K562 (cell line): Measurements from ENCODE around the gene VPS16. TPM values are rescaled to one million over a fixed set of nuclear protein-coding genes. Genes with fewer than 3 reads are reported as not detected.

ENCODE experiments used
- ATAC-seq: fragments of 200-7000 bp; cut with Tn5 transposase; 3 replicates; pipeline ENCODE4 v1.9.1; 2020; ENCODE audit warnings: moderate library complexity
- BruUV-seq: library from RNA; stranded (reverse); fragments of 400-500 nt; replicated peaks from 2 replicates; lab custom pipeline; 2021; lab: Mats Ljungman, UMichigan
- CTCF ChIA-PET: fragments of 300-600 bp; formaldehyde crosslinking; extraction: SDS; loops from one replicate; lab custom pipeline; 2021; ENCODE audit warnings: low intra/inter-chr PET ratio; lab: Yijun Ruan, JAX
- POLR2A ChIA-PET: fragments of 300-600, 350-650 bp; sonication (Branson Sonifier 250); formaldehyde crosslinking; extraction: SDS; loops from one replicate; lab custom pipeline; 2021; ENCODE audit warnings: antibody characterized with exemption, inconsistent platforms; lab: Yijun Ruan, JAX
- DNase-seq, 4 experiments: peaks; one replicate each; pipeline versions ENCODE4 v3.0.0 to v3.0.0-alpha.2; 2011 to 2018; ENCODE audit warnings: low spot score in 3 of 4, mixed read lengths in 3 of 4; ENCODE audit errors: extremely low read depth in 1 of 4
- FAIRE-seq: peaks from 2 replicates; lab custom pipeline; 2011; peaks lifted over from hg19 to GRCh38; lab: Jason Lieb, UNC
- H2AFZ ChIP-seq: 2 replicates; pipeline ENCODE4 v1.6.0; 2011; ENCODE audit warnings: low read depth, low read length, control low read depth, inconsistent platforms
- H3K27ac ChIP-seq: fragments of 200-600 bp; 3 replicates; pipeline ENCODE4 v1.8.0; 2011; ENCODE audit warnings: low read depth, mild to moderate bottlenecking, control low read depth, inconsistent platforms, low read length, moderate library complexity, mixed read lengths; ENCODE audit errors: extremely low read depth
- H3K27me3 ChIP-seq, 2 experiments: fragments of 300-600 bp in 1 of 2; 2 replicates in 1 of 2; 3 replicates in 1 of 2; pipeline versions ENCODE4 v1.6.0 to v1.8.0; 2011; ENCODE audit warnings: inconsistent platforms in 2 of 2, low read length in 2 of 2, mild to moderate bottlenecking in 1 of 2, mixed read lengths in 1 of 2, moderate library complexity in 1 of 2; ENCODE audit not compliant: control insufficient read depth in 2 of 2, insufficient read depth in 2 of 2
- H3K36me3 ChIP-seq: fragments of 300-600 bp; 3 replicates; pipeline ENCODE4 v1.8.0; 2011; ENCODE audit warnings: mild to moderate bottlenecking, low read length, inconsistent platforms; ENCODE audit not compliant: control insufficient read depth, insufficient read depth
- H3K4me1 ChIP-seq, 2 experiments: fragments of 200-600 bp in 1 of 2; replicated peaks in 1 of 2; 2 replicates in 1 of 2; 3 replicates in 1 of 2; pipeline versions ENCODE4 v1.5.1 to v1.8.0; 2011; ENCODE audit warnings: inconsistent platforms in 2 of 2, low read length in 2 of 2, mild to moderate bottlenecking in 1 of 2, mixed read lengths in 1 of 2, moderate library complexity in 1 of 2; ENCODE audit not compliant: control insufficient read depth in 2 of 2, insufficient read depth in 2 of 2
- H3K4me2 ChIP-seq: 2 replicates; pipeline ENCODE4 v1.6.1; 2011; ENCODE audit warnings: low read length, control low read depth, inconsistent platforms, mixed read lengths; ENCODE audit not compliant: insufficient read depth
- H3K4me3 ChIP-seq: fragments of 200-600 bp; sonication (generic), shearing (Covaris generic); 2 replicates; pipeline ENCODE4 v1.5.1; 2016; ENCODE audit warnings: control low read depth, inconsistent platforms
- H3K79me2 ChIP-seq: fragments of 200-600 bp; 3 replicates; pipeline ENCODE4 v1.8.0; 2011; ENCODE audit warnings: low read length, inconsistent platforms; ENCODE audit not compliant: control insufficient read depth, insufficient read depth
- H3K9ac ChIP-seq, 2 experiments: 2 replicates each; pipeline versions ENCODE4 v1.6.0 to v1.6.1; 2011; ENCODE audit warnings: low read depth in 2 of 2, low read length in 2 of 2, control low read depth in 1 of 2, inconsistent platforms in 1 of 2, mild to moderate bottlenecking in 1 of 2, mixed read lengths in 1 of 2; ENCODE audit not compliant: insufficient read depth in 1 of 2
- H3K9me1 ChIP-seq: one replicate; pipeline ENCODE4 v1.6.0; 2011; ENCODE audit warnings: inconsistent platforms, mild to moderate bottlenecking, low read length, moderate library complexity; ENCODE audit not compliant: control insufficient read depth, insufficient read depth
- H3K9me3 ChIP-seq: replicated peaks from 2 replicates; pipeline ENCODE4 v1.5.1; 2011; ENCODE audit warnings: low read depth, low read length, inconsistent platforms; ENCODE audit not compliant: control insufficient read depth, insufficient read depth
- H4K20me1 ChIP-seq: replicated peaks from 2 replicates; pipeline ENCODE4 v1.6.1; 2011; ENCODE audit warnings: low read length, inconsistent platforms, mixed read lengths; ENCODE audit not compliant: control insufficient read depth, insufficient read depth
- KHSRP ChIP-seq: fragments of 450-650 bp; IDR thresholded peaks from 2 replicates; pipeline ENCODE4 v1.6.1; 2017
- RBFOX2 ChIP-seq: fragments of 200-400 bp; formaldehyde crosslinking; IDR thresholded peaks from 2 replicates; pipeline ENCODE4 v1.6.1; 2017; ENCODE audit warnings: low read depth, mild to moderate bottlenecking, low read length, moderate library complexity
- SMARCA4 ChIP-seq: fragments of 450-650 bp; IDR thresholded peaks from 2 replicates; pipeline ENCODE4 v1.6.1; 2016
- TSC22D4 ChIP-seq: fragments of 450-650 bp; IDR thresholded peaks from 2 replicates; pipeline ENCODE4 v1.6.1; 2016; ENCODE audit warnings: missing genetic modification characterization, missing biosample characterization, control low read depth
- ZKSCAN8 ChIP-seq: fragments of 200-800 bp; sonication (Bioruptor generic); IDR thresholded peaks from 2 replicates; pipeline ENCODE4 v1.6.1; 2016; ENCODE audit warnings: missing genetic modification characterization, missing compliant biosample characterization
- ZNF140 ChIP-seq: fragments of 250-450 bp; sonication (Bioruptor Pico); IDR thresholded peaks from 2 replicates; pipeline ENCODE4 v1.8.0; 2021; ENCODE audit warnings: moderate library complexity, mild to moderate bottlenecking, inconsistent platforms
- ZNF316 ChIP-seq: fragments of 450-650 bp; IDR thresholded peaks from 2 replicates; pipeline ENCODE4 v1.6.1; 2016
- ZNF449 ChIP-seq: fragments of 250-450 bp; sonication (Bioruptor Pico); IDR thresholded peaks from 2 replicates; pipeline ENCODE4 v1.8.0; 2022; ENCODE audit warnings: moderate library complexity, mild to moderate bottlenecking, inconsistent platforms
- WGBS: fragments of 100-300 bp; shearing (Covaris generic); methylation state at CpG from one replicate; pipeline ENCODE4 v1.1.6; 2016; ENCODE audit warnings: low coverage, mixed read lengths; ENCODE audit not compliant: insufficient coverage; ENCODE audit errors: missing lambda C conversion rate; 5-methylcytosine and 5-hydroxymethylcytosine counted together
- in situ Hi-C: fragments of 300-500 bp; cut with MboI; formaldehyde crosslinking; loops from 4 replicates; pipeline ENCODE4 v1.15.0; 2018; ENCODE audit warnings: inconsistent platforms, mixed read lengths
- intact Hi-C: fragments of 100-400 bp; cut with micrococcal nuclease; formaldehyde crosslinking; loops from 2 replicates; pipeline ENCODE4 v1.14.2; 2022
- polyA plus RNA-seq, 8 experiments: library from polyadenylated mRNA; depleted of rRNA in 4 of 8; stranded (reverse) in 5 of 8; unstranded in 3 of 8; fragments of >200 nt; fragmentation: Nextera tagmentation in 2 of 8; fragmentation: Illumina TruSeq in 1 of 8; extraction: Ambion mirVana in 2 of 8; extraction: Trizol in 1 of 8; gene quantifications; 2 replicates each; pipeline versions ENCODE4 v1.2.1 to v1.2.3, GENCODE V29; 2011 to 2014; ENCODE audit warnings: inconsistent platforms in 1 of 8, missing spikeins in 1 of 8
- total RNA-seq, 7 experiments: library from RNA; depleted of rRNA in 6 of 7; stranded (reverse); fragments of >200 nt in 6 of 7; fragmentation: Illumina TruSeq in 2 of 7; extraction: Trizol in 2 of 7; gene quantifications; 2 replicates each; pipeline versions ENCODE4 v1.2.1 to v1.2.3, GENCODE V29; 2011 to 2021; ENCODE audit warnings: low replicate concordance in 1 of 7
- TF ChIP-seq, protein P1 (sequence below): sonication (generic); formaldehyde crosslinking; IDR thresholded peaks from 2 replicates; pipeline ENCODE4 v1.8.0; 2022; ENCODE audit warnings: mild to moderate bottlenecking, low read depth, missing genetic modification reagents
- TF ChIP-seq, protein P2 (sequence below): sonication (generic); formaldehyde crosslinking; IDR thresholded peaks from 2 replicates; pipeline ENCODE4 v1.8.0; 2022; ENCODE audit warnings: mild to moderate bottlenecking, missing genetic modification reagents

Gene VPS16
- total and polyA plus RNA-seq, 9 of the 15 experiments (the other 6 are each of a cell fraction or from before 2014, with no cell fraction given) = 6.8 to 24.7 (median 14.0) TPM

GRCh38 chr20:2878515-2878914 is 38.0 kb downstream of the VPS16 start:
- Histone ChIP-seq H3K4me2 (no peak overlapping the region), H3K4me3 (no peak overlapping the region), H4K20me1 (peaks cover 11% of the 10 kb centered on the region), H3K27ac (no peak overlapping the region), H3K36me3 (peaks cover 21% of the 10 kb centered on the region; the same call in 2 of the 3 replicates), H3K9me1 (no peaks in the 10 kb centered on the region)
- CTCF ChIA-PET = no interaction called here
- POLR2A ChIA-PET = interaction anchor here (1.0 to 1.7 kb wide), 3 partner anchors 10 to 162 kb away, joined by 3 to 6 read pairs (median 3); no protein-coding TSS in a partner anchor
- no TSS peak for BruUV-seq
- DNase-seq (no peak), ATAC-seq (no peak)
- WGBS = 100% methylated on average over 1 of the region's 1 CpG
- intact Hi-C loops = no loop called here
- no peak for TF ChIP-seq ZNF449 (CRISPR knock-in tag)
- TF ChIP-seq ZNF316 = peak; percentile 24; the same call in 1 of the 2 replicates
- TF ChIP-seq, all 486 proteins: peak for 1
- peaks cover 3 to 16% of the 10 kb centered on the region in 2 experiments; a peak in 3 of 5 replicates for H3K4me1 ChIP-seq
- peaks cover 87% of the 10 kb centered on the region for H3K79me2 ChIP-seq
- in situ Hi-C loops = no loop called here
- no peaks in the 10 kb centered on the region for H3K27me3 ChIP-seq
- H3K9me3 ChIP-seq = no peaks in the 10 kb centered on the region
- H3K9ac ChIP-seq = no peak overlapping the region
- no peak for FAIRE-seq
- no peak overlapping the region for H2AFZ ChIP-seq

DNA sequence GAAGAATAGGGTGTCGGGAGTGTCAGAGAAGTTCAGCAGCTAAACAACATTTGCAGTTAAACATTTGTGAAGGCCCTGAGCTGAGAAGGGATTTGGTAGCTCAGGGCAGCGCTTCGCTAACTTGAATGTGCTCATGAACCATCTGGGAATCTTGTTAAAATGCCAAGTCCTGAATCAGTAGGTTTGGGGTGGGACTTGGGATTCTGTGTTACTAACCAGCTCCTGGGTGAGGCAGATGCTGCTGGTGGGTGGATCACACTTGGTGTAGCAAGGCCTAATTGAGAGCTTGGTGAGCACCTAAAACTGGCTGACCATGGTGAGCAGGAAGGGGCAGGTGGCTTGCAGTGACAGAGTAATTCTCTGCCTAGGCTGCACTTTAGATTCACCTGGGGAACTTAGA is 38.6 kb downstream of the VPS16 start:
- no peak for DNase-seq
- H2AFZ ChIP-seq = no peak overlapping the region
- no peaks in the 10 kb centered on the region for H3K27me3 ChIP-seq
- no peaks in the 10 kb centered on the region for H3K9me1 ChIP-seq
- H3K4me1 ChIP-seq = peaks cover 3 to 16% of the 10 kb centered on the region in 2 experiments; a peak in 3 of 5 replicates
- no peak overlapping the region for H3K4me2 ChIP-seq
- H3K79me2 ChIP-seq = peaks cover 86% of the 10 kb centered on the region
- no peak for FAIRE-seq
- H3K4me3 ChIP-seq = no peak overlapping the region
- no TSS peak for BruUV-seq
- ChIA-PET CTCF (no interaction called here), POLR2A (interaction anchor here (0.6 to 1.7 kb wide), 4 partner anchors 9 to 162 kb away, joined by 3 to 6 read pairs (median 4); no protein-coding TSS in a partner anchor)
- no peak overlapping the region for H3K27ac ChIP-seq
- no peaks in the 10 kb centered on the region for H3K9me3 ChIP-seq
- in situ Hi-C loops (no loop called here), intact Hi-C loops (no loop called here)
- H4K20me1 ChIP-seq = peaks cover 11% of the 10 kb centered on the region
- no peak overlapping the region for H3K9ac ChIP-seq
- peaks cover 21% of the 10 kb centered on the region; the same call in 2 of the 3 replicates for H3K36me3 ChIP-seq
- no peak for ATAC-seq
- WGBS = 100% methylated on average over 2 of the region's 3 CpGs
- TF ChIP-seq, protein P1, sequence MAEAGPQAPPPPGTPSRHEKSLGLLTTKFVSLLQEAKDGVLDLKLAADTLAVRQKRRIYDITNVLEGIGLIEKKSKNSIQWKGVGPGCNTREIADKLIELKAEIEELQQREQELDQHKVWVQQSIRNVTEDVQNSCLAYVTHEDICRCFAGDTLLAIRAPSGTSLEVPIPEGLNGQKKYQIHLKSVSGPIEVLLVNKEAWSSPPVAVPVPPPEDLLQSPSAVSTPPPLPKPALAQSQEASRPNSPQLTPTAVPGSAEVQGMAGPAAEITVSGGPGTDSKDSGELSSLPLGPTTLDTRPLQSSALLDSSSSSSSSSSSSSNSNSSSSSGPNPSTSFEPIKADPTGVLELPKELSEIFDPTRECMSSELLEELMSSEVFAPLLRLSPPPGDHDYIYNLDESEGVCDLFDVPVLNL (CRISPR knock-in tag) = no peak
- TF ChIP-seq RBFOX2 (no peak), TSC22D4 (tag) (no peak), ZKSCAN8 (CRISPR knock-in tag) (no peak), SMARCA4 (no peak), ZNF140 (no peak), KHSRP (no peak)
- TF ChIP-seq, protein P2, sequence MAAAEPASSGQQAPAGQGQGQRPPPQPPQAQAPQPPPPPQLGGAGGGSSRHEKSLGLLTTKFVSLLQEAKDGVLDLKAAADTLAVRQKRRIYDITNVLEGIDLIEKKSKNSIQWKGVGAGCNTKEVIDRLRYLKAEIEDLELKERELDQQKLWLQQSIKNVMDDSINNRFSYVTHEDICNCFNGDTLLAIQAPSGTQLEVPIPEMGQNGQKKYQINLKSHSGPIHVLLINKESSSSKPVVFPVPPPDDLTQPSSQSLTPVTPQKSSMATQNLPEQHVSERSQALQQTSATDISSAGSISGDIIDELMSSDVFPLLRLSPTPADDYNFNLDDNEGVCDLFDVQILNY (CRISPR knock-in tag) = no peak
